Subcutaneous abdominal adipose tissue (tissue), 5 donors: Measurements from ENCODE around the gene MYO3B.

Experiments
- H3K27ac ChIP-seq: one replicate; pipeline ENCODE4 v1.7.0; 2013; ENCODE audit warnings: low read depth, mild to moderate bottlenecking, inconsistent platforms, low read length, moderate library complexity
- H3K27me3 ChIP-seq, 5 donors: one replicate each; pipeline ENCODE4 v1.7.0; 2013; ENCODE audit warnings: low read length in 5 of 5, inconsistent platforms in 1 of 5; ENCODE audit not compliant: control insufficient read depth in 5 of 5, insufficient read depth in 4 of 5
- H3K36me3 ChIP-seq, 5 donors: one replicate each; pipeline ENCODE4 v1.7.0; 2013; ENCODE audit warnings: low read length in 5 of 5; ENCODE audit not compliant: control insufficient read depth in 5 of 5, insufficient read depth in 5 of 5
- H3K4me1 ChIP-seq, 5 donors: one replicate each; pipeline ENCODE4 v1.7.0; 2013; ENCODE audit warnings: low read length in 5 of 5, mild to moderate bottlenecking in 3 of 5, moderate library complexity in 1 of 5; ENCODE audit not compliant: control insufficient read depth in 5 of 5, insufficient read depth in 5 of 5
- H3K4me3 ChIP-seq, 5 donors: one replicate each; pipeline ENCODE4 v1.7.0; 2013; ENCODE audit warnings: low read length in 5 of 5, low read depth in 1 of 5
- H3K9ac ChIP-seq, 5 donors: one replicate each; pipeline ENCODE4 v1.7.0; 2013; ENCODE audit warnings: low read length in 5 of 5, mild to moderate bottlenecking in 4 of 5, moderate library complexity in 3 of 5
- H3K9me3 ChIP-seq, 5 donors: one replicate each; pipeline ENCODE4 v1.7.0; 2013; ENCODE audit warnings: low read length in 5 of 5; ENCODE audit not compliant: control insufficient read depth in 5 of 5
- donor health status: healthy.
- donor health status: healthy.
- donor health status: healthy.
- donor health status: healthy.
- donor health status: healthy.

Gene MYO3B

GRCh38 chr2:170161516-170162270 is 16.3 kb upstream of the MYO3B start:
- Histone ChIP-seq H3K4me3 (no peak overlapping the region), H3K9me3 (no peaks in the 10 kb centered on the region), H3K27ac (no peak overlapping the region), H3K4me1 (peaks cover 0 to 6% (median 0%) of the 10 kb centered on the region in 5 donors), H3K9ac (no peak overlapping the region), H3K36me3 (no peaks in the 10 kb centered on the region), H3K27me3 (peaks cover 0 to 3% (median 0%) of the 10 kb centered on the region in 5 donors)

GRCh38 chr2:170162271-170162632 is 15.7 kb upstream of the MYO3B start:
- Histone ChIP-seq H3K36me3 (no peaks in the 10 kb centered on the region), H3K9ac (no peak overlapping the region), H3K9me3 (no peaks in the 10 kb centered on the region), H3K4me3 (no peak overlapping the region), H3K27me3 (peaks cover 0 to 3% (median 0%) of the 10 kb centered on the region in 5 donors), H3K27ac (no peak overlapping the region), H3K4me1 (peaks cover 0 to 6% (median 0%) of the 10 kb centered on the region in 5 donors)

GRCh38 chr2:170163411-170164065 is 14.4 kb upstream of the MYO3B start:
- no peak overlapping the region for H3K27ac ChIP-seq
- no peak overlapping the region for H3K4me3 ChIP-seq
- no peaks in the 10 kb centered on the region for H3K9me3 ChIP-seq
- no peaks in the 10 kb centered on the region for H3K36me3 ChIP-seq
- no peak overlapping the region for H3K9ac ChIP-seq
- peaks cover 0 to 6% (median 0%) of the 10 kb centered on the region in 5 donors for H3K4me1 ChIP-seq
- peaks cover 0 to 3% (median 0%) of the 10 kb centered on the region in 5 donors for H3K27me3 ChIP-seq

GRCh38 chr2:170165129-170165528 is 12.8 kb upstream of the MYO3B start:
- Histone ChIP-seq H3K9me3 (no peaks in the 10 kb centered on the region), H3K27me3 (peaks cover 0 to 3% (median 0%) of the 10 kb centered on the region in 5 donors), H3K4me3 (no peak overlapping the region), H3K36me3 (no peaks in the 10 kb centered on the region), H3K4me1 (peaks cover 0 to 6% (median 0%) of the 10 kb centered on the region in 5 donors), H3K27ac (no peak overlapping the region), H3K9ac (no peak overlapping the region)

- Histone ChIP-seq H3K4me3 (no peak overlapping the region), H3K36me3 (no peaks in the 10 kb centered on the region), H3K27me3 (peaks cover 0 to 1% (median 0%) of the 10 kb centered on the region in 5 donors), H3K27ac (no peak overlapping the region), H3K9me3 (no peaks in the 10 kb centered on the region), H3K4me1 (peaks cover 0 to 1% (median 0%) of the 10 kb centered on the region in 5 donors), H3K9ac (no peak overlapping the region)
Observed at GRCh38 chr2:170166735-170167134, 11.2 kb upstream of the MYO3B start.

- no peaks in the 10 kb centered on the region for H3K4me1 ChIP-seq
- H3K27me3 ChIP-seq, result no peaks in the 10 kb centered on the region
- no peak overlapping the region for H3K9ac ChIP-seq
- no peak overlapping the region for H3K4me3 ChIP-seq
- no peaks in the 10 kb centered on the region for H3K36me3 ChIP-seq
- H3K9me3 ChIP-seq, result no peaks in the 10 kb centered on the region
- no peak overlapping the region for H3K27ac ChIP-seq
Observed at GRCh38 chr2:170170281-170171040, 7.5 kb upstream of the MYO3B start.

- H3K9me3 ChIP-seq, result no peaks in the 10 kb centered on the region
- H3K9ac ChIP-seq, result no peak overlapping the region
- no peak overlapping the region for H3K27ac ChIP-seq
- H3K4me3 ChIP-seq, result no peak overlapping the region
- H3K36me3 ChIP-seq, result no peaks in the 10 kb centered on the region
- H3K4me1 ChIP-seq, result no peaks in the 10 kb centered on the region
- H3K27me3 ChIP-seq, result no peaks in the 10 kb centered on the region
Observed at GRCh38 chr2:170176212-170176611, 1.7 kb upstream of the MYO3B start.

GRCh38 chr2:170180031-170180566 is 2.2 kb downstream of the MYO3B start:
- no peak overlapping the region for H3K9ac ChIP-seq
- no peaks in the 10 kb centered on the region for H3K27me3 ChIP-seq
- H3K4me1 ChIP-seq, result no peaks in the 10 kb centered on the region
- no peaks in the 10 kb centered on the region for H3K36me3 ChIP-seq
- H3K9me3 ChIP-seq, result peaks cover 0 to 5% (median 1%) of the 10 kb centered on the region in 5 donors
- no peak overlapping the region for H3K4me3 ChIP-seq
- no peak overlapping the region for H3K27ac ChIP-seq

- Histone ChIP-seq H3K4me1 (no peaks in the 10 kb centered on the region), H3K27ac (no peak overlapping the region), H3K36me3 (no peaks in the 10 kb centered on the region), H3K4me3 (no peak overlapping the region), H3K9ac (no peak overlapping the region), H3K9me3 (peaks cover 0 to 11% (median 6%) of the 10 kb centered on the region in 5 donors), H3K27me3 (no peaks in the 10 kb centered on the region)
Observed at GRCh38 chr2:170181602-170182001, 3.7 kb downstream of the MYO3B start.
